Effector memory CD4-positive, alpha-beta T cell (primary cell): Measurements from ENCODE around the gene MFGE8.

ENCODE experiments used
- DNase-seq, 3 donors: peaks; one replicate each; pipeline ENCODE4 v3.0.0-alpha.2; 2020
- H3K27ac ChIP-seq: 2 replicates; pipeline ENCODE4 v1.7.0; 2013; ENCODE audit warnings: mild to moderate bottlenecking, low read length, moderate library complexity; ENCODE audit not compliant: insufficient read depth, poor library complexity, severe bottlenecking
- H3K27me3 ChIP-seq: replicated peaks from 2 replicates; pipeline ENCODE4 v1.7.0; 2013; ENCODE audit warnings: mild to moderate bottlenecking, low read length; ENCODE audit not compliant: insufficient read depth, control insufficient read depth, poor library complexity, severe bottlenecking
- H3K36me3 ChIP-seq: 2 replicates; pipeline ENCODE4 v1.7.0; 2013; ENCODE audit warnings: mild to moderate bottlenecking, low read length, moderate library complexity; ENCODE audit not compliant: control insufficient read depth, insufficient read depth
- H3K4me1 ChIP-seq: 2 replicates; pipeline ENCODE4 v1.7.0; 2013; ENCODE audit warnings: low read length, mild to moderate bottlenecking; ENCODE audit not compliant: control insufficient read depth, insufficient read depth, poor library complexity, severe bottlenecking
- H3K4me3 ChIP-seq: 2 replicates; pipeline ENCODE4 v1.7.0; 2013; ENCODE audit warnings: low read length, low read depth, mild to moderate bottlenecking; ENCODE audit not compliant: insufficient read depth, poor library complexity, severe bottlenecking
- H3K9me3 ChIP-seq: 2 replicates; pipeline ENCODE4 v1.7.0; 2013; ENCODE audit warnings: mild to moderate bottlenecking, low read length, moderate library complexity; ENCODE audit not compliant: control insufficient read depth

MFGE8 gene

DNA sequence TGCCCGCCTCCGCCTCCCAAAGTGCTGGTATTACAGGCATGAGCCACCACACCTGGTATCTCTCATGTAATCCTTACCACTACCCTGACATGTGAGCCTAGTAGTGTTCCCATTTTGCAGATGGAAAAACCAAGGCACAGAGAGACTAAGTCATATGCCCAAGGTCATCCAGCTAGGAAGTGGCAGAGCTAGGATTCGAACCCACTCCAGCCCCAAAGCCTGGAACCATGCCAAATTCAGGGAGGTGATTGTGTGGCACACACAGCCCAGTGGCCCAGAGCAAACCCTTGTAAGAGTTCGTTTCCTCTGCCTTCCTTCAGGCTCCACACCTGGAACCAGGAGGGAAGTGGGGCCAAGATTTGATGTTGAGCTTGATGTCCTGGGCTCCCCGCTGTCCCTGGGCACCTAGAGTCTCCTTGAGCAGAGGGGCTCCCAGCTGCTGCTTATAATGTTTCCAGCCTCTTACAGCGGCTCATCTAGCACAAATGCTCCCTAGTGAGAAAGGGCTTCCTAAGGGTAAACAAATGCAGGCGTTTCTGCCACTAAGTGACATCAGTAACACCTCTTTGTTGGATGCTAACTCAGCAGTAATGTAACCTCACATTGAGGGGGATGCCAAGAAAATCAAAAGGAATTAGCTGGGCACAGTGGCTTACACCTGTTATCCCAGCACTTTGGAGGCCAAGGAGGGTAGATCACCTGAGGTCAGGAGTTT lies 21.5 kb downstream of the MFGE8 start:
- no peak for DNase-seq
- H3K4me1 ChIP-seq = peaks cover 14% of the 10 kb centered on the region
- no peak overlapping the region for H3K4me3 ChIP-seq
- H3K27ac ChIP-seq = no peak overlapping the region
- H3K9me3 ChIP-seq = no peaks in the 10 kb centered on the region
- no peaks in the 10 kb centered on the region for H3K27me3 ChIP-seq
- H3K36me3 ChIP-seq = peaks cover 26% of the 10 kb centered on the region

DNA sequence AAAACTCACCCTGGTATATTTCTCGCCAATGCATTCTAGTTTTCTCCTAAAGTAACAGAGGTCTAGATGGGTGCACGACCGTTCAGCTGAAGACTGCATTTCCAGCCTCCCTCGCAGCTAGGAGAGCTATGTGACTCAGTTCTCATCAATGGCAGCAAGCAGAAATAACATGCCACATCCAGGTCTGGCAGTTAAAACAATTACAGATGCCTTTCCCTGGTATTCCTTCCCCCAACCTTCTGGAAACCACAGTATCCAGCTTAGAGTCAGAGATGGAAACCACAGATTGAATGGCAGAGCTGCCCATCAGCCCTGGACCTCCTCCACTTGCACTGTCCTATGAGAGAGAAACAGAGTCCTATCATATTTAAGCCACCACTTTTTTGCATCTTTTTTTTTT lies 22.7 kb downstream of the MFGE8 start:
- no peak for DNase-seq
- H3K4me3 ChIP-seq = no peak overlapping the region
- no peaks in the 10 kb centered on the region for H3K9me3 ChIP-seq
- peaks cover 36% of the 10 kb centered on the region for H3K36me3 ChIP-seq
- H3K4me1 ChIP-seq = peaks cover 3% of the 10 kb centered on the region
- H3K27ac ChIP-seq = no peak overlapping the region
- H3K27me3 ChIP-seq = no peaks in the 10 kb centered on the region

DNA sequence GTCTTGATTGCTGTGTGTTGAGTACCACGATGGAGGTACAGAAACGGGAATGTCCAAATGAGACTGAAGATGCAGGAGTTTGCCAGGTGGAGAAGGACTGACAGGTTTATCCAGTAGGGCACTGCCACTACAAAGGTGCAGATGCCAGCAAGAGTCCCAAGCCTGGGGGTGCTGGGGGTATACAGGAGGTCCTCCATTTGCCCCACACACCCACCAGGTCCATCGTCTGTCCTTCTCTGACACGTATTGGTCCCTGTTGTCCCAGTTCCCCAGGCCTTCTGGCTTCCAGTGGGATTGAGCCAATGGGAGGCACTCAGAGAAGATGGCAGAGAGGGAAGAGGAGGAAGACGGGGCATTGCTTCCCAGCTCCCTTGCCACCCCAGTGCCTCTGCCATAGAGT lies 24.5 kb downstream of the MFGE8 start:
- Histone ChIP-seq H3K4me1 (no peaks in the 10 kb centered on the region), H3K36me3 (peaks cover 44% of the 10 kb centered on the region)
- no peak for DNase-seq

DNA sequence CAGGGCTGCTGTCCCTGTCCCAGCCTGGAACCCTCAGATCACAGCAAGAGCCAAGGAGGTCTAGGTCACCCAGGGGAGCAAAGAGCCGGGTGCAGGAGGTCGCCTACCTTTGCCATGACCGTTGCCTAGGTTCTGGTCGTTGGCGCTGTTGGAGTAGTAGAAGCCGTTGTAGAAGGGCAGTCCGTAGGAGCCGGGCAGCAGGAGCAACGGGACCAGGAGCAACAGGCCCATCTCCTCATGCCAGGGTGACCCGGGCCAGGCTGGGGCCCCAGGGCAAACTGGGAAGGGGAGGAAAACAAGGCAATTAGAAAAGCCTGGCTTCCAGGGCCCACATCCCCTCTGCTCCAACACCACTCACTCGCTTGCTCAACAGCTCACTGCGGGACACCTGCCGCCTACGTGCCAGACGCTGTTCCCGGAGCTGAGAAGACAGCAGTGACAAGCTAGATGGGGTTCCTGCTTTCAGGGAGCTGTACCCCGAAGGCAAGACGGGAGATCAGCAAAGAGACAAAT lies 26.1 kb downstream of the MFGE8 start:
- DNase-seq = no peak
- H3K27me3 ChIP-seq = no peaks in the 10 kb centered on the region
- no peaks in the 10 kb centered on the region for H3K9me3 ChIP-seq
- H3K4me3 ChIP-seq = no peak overlapping the region
- peaks cover 50% of the 10 kb centered on the region for H3K36me3 ChIP-seq
- no peak overlapping the region for H3K27ac ChIP-seq
- no peaks in the 10 kb centered on the region for H3K4me1 ChIP-seq

More for the DNA sequence above, 24.5 kb downstream of the MFGE8 start:
- no peaks in the 10 kb centered on the region for H3K27me3 ChIP-seq
- H3K4me3 ChIP-seq = no peak overlapping the region
- no peak overlapping the region for H3K27ac ChIP-seq
- no peaks in the 10 kb centered on the region for H3K9me3 ChIP-seq

DNA sequence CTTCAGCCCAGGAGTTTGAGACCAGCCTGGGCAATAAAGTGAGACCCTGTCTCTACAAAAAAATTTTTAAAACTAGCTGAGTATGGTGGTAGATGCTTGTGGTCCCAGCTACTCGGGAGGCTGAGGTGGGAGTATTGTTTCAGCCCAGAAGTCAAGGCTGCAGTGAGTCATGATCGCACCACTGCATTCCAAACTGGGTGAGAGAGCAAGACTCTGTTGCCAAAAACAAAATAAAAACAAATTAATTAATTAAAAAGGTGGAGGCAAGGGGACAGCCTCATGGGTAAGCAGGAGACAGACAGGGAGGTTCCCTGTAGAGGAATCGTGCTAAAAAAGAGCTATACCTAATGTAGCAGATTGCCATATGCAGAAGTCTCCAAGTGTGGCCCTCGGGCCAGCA lies 30.4 kb downstream of the MFGE8 start:
- no peak for DNase-seq
- Histone ChIP-seq H3K4me3 (no peak overlapping the region), H3K36me3 (peaks cover 80% of the 10 kb centered on the region), H3K4me1 (no peaks in the 10 kb centered on the region), H3K27ac (no peak overlapping the region), H3K27me3 (no peaks in the 10 kb centered on the region), H3K9me3 (no peaks in the 10 kb centered on the region)

DNA sequence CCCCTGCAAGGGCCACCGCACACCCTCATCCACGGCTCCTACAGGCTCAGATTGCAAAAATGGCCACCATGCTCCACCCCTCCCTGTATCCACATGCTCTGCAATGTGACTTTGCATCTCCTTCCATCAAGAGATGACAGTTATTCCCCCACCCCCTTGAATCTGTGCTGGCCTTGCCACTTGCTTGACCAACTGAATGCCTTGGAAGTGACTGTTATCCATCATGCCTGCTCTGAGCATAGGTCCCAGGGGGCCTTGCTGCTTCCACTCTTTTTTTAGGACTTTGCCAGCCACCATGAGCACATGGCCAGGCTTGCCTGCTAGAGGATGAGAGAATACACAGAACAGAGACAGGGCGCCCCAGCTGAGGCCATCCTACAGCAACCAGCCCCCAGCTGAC lies 31.4 kb downstream of the MFGE8 start:
- H3K9me3 ChIP-seq = no peaks in the 10 kb centered on the region
- no peak overlapping the region for H3K27ac ChIP-seq
- H3K4me3 ChIP-seq = no peak overlapping the region
- no peak for DNase-seq
- no peaks in the 10 kb centered on the region for H3K4me1 ChIP-seq
- H3K36me3 ChIP-seq = peaks cover 79% of the 10 kb centered on the region
- no peaks in the 10 kb centered on the region for H3K27me3 ChIP-seq

DNA sequence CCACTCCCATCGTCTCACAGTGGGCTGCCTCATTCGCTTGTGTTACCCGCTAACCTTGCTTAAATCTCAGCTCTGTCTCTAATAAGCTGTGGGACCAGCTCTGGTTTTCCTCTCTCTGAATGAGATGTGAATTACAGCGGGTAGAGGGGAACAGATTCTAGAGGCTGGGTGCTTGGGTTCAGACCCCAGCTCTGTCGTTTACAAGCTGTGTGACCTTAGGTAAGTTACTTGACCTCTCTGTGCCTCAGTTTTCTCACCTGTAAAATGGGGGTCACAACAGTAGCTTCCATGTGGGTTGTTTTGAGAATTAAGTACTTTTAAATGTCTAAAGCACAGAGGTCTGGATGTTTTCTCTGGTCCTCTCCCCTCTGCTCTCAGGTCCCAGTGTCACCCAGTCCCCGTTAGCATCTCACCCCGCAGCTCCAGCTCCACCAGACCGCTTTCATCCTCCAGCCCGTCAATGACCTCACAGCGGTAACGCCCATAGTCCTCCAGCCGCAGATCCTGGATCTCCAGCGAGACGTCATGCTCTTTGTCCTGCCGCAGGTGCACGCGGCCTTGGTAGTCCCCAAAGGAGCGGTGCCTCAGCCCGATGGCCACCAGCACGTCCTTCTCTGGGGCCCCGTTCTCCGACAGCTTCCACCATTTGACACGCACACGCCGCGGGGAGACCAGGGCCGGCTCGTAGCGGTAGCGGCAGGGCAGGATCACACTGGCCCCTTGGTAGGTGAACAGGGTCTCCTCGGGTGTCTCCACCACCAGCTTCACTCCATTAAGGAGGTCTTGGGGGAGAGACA lies 32.0 kb downstream of the MFGE8 start:
- H3K9me3 ChIP-seq = no peaks in the 10 kb centered on the region
- DNase-seq = no peak
- H3K4me1 ChIP-seq = no peaks in the 10 kb centered on the region
- no peak overlapping the region for H3K4me3 ChIP-seq
- H3K27ac ChIP-seq = no peak overlapping the region
- H3K27me3 ChIP-seq = no peaks in the 10 kb centered on the region
- H3K36me3 ChIP-seq = peaks cover 79% of the 10 kb centered on the region

DNA sequence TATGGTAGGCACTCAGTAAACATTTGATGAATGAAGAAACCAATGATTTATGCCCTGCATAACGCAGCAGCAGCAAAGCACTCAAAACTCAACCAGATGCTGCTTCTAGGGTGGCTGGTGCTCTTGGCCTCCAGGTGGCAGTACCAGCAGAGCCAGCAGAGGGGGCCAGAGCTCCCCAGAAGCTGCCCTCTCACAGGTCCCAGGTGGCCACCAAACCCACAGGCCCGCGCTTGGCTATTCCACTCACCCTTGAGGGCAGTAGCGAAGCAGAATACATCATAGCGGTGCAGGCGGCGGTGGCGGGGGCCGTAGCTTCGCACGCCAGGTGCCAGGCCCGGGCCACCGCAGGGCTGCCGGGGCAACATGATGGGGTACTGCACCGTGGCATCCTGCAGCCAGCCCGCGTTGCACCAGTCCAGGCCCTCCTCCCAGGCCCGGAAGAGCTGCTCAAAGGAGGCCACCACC lies 34.4 kb downstream of the MFGE8 start:
- DNase-seq = no peak
- Histone ChIP-seq H3K4me1 (no peaks in the 10 kb centered on the region), H3K9me3 (no peaks in the 10 kb centered on the region), H3K4me3 (no peak overlapping the region), H3K27ac (no peak overlapping the region), H3K36me3 (peaks cover 74% of the 10 kb centered on the region), H3K27me3 (no peaks in the 10 kb centered on the region)

DNA sequence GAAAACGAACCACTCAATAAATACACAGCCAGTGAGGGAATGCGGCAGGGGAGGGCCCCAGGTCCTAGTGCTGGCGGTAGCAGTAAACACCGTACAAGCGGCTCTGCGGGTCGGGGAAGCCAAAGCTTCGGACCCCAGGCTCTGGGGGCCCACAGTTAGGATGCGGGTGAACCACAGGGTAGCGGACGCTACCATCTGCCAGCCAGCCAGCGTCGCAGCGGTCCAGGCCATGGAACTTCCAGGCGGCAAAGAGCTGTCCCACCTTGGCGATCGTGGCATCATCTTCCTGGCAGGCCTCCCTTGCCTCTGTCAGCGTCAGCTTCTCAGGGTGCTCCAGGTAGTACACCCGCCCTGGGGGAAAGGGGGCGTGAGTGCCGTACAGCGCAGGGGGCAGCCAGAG lies 35.3 kb downstream of the MFGE8 start:
- no peaks in the 10 kb centered on the region for H3K9me3 ChIP-seq
- H3K4me1 ChIP-seq = no peaks in the 10 kb centered on the region
- no peak overlapping the region for H3K4me3 ChIP-seq
- H3K27me3 ChIP-seq = no peaks in the 10 kb centered on the region
- no peak for DNase-seq
- no peak overlapping the region for H3K27ac ChIP-seq
- H3K36me3 ChIP-seq = peaks cover 72% of the 10 kb centered on the region

DNA sequence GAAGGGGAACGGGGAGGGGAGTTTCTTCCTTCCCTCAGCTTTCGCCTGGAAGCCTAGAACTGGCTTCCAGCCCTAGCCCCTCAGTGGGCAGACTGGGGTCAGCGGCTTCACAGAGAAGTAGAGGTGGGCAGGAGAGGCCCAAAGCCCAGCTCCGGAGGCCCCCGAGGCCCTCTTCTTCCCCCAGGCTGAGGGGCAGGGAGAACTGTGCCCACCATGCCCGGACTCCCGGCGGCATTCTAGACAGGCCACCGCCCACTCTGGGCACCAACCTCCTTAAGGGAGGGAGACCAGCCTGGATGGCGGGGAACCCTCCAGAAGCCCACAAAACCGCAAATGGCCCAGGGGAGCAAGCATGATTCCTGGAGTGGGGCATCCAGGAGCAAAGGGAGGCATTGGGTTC lies 35.8 kb downstream of the MFGE8 start:
- Histone ChIP-seq H3K4me3 (no peak overlapping the region), H3K27me3 (no peaks in the 10 kb centered on the region), H3K9me3 (no peaks in the 10 kb centered on the region), H3K27ac (no peak overlapping the region), H3K4me1 (no peaks in the 10 kb centered on the region), H3K36me3 (peaks cover 67% of the 10 kb centered on the region)
- no peak for DNase-seq
